Measurements from ENCODE around the gene IPMK.

DNA sequence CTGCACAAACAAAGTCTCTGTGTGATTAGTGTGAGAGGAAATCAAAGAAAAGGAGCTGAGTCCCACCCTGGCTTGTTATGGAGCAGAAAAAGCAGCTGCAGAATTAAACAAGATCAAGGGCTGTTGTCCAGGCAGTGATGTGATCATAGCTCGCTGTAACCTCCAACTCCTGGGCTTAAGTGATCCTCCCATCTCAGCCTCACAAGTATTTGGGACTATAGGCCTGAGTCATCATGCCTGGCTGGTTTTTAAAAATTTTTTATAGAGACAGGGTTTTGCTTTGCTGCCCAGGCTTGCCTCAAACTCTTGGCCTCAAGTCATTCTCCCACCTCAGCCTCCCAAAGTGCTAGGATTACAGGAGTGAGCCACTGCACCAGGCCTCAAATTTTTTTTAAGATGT lies 88.9 kb downstream of the IPMK start:
- TF ChIP-seq, protein P1, sequence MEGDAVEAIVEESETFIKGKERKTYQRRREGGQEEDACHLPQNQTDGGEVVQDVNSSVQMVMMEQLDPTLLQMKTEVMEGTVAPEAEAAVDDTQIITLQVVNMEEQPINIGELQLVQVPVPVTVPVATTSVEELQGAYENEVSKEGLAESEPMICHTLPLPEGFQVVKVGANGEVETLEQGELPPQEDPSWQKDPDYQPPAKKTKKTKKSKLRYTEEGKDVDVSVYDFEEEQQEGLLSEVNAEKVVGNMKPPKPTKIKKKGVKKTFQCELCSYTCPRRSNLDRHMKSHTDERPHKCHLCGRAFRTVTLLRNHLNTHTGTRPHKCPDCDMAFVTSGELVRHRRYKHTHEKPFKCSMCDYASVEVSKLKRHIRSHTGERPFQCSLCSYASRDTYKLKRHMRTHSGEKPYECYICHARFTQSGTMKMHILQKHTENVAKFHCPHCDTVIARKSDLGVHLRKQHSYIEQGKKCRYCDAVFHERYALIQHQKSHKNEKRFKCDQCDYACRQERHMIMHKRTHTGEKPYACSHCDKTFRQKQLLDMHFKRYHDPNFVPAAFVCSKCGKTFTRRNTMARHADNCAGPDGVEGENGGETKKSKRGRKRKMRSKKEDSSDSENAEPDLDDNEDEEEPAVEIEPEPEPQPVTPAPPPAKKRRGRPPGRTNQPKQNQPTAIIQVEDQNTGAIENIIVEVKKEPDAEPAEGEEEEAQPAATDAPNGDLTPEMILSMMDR (conservative IDR thresholded peaks at IDR 0.05; ENCODE audit: low read depth in 2 of 2): no peak
- no peak for TF ChIP-seq REST (IDR thresholded peaks at IDR 0.05; ENCODE audit: unreplicated experiment)

Measured in GM23338 (cell line).